H9 (cell line): ENCODE results near the gene KDM2B. TPM values are rescaled to one million over a fixed set of nuclear protein-coding genes. Genes with fewer than 3 reads are reported as not detected.

ENCODE experiments used
- DNase-seq: peaks from one replicate; pipeline ENCODE4 v3.0.0-alpha.2; 2017
- H2AFZ ChIP-seq: one replicate; pipeline ENCODE4 v1.6.1; 2013; ENCODE audit warnings: mild to moderate bottlenecking, low read length, control low read depth, moderate library complexity
- H2AK5ac ChIP-seq: 2 replicates; pipeline ENCODE4 v1.6.1; 2013; ENCODE audit warnings: low read length, control low read depth, mixed read lengths; ENCODE audit not compliant: insufficient read length
- H2BK120ac ChIP-seq: one replicate; pipeline ENCODE4 v1.6.1; 2013; ENCODE audit warnings: low read depth, mild to moderate bottlenecking, low read length, control low read depth, inconsistent platforms; ENCODE audit not compliant: poor library complexity, severe bottlenecking
- H2BK12ac ChIP-seq: 2 replicates; pipeline ENCODE4 v1.6.1; 2013; ENCODE audit warnings: low read length, control low read depth, mixed read lengths, low read depth; ENCODE audit not compliant: insufficient read length
- H2BK15ac ChIP-seq: 2 replicates; pipeline ENCODE4 v1.6.1; 2013; ENCODE audit warnings: low read depth, low read length, control low read depth
- H2BK20ac ChIP-seq: one replicate; pipeline ENCODE4 v1.6.1; 2013; ENCODE audit warnings: low read depth, mild to moderate bottlenecking, low read length, control low read depth, inconsistent platforms; ENCODE audit not compliant: poor library complexity, severe bottlenecking
- H2BK5ac ChIP-seq: 2 replicates; pipeline ENCODE4 v1.6.1; 2013; ENCODE audit warnings: low read length, control low read depth, mixed read lengths; ENCODE audit not compliant: insufficient read length
- H3K14ac ChIP-seq: 2 replicates; pipeline ENCODE4 v1.6.1; 2013; ENCODE audit warnings: low read length, control low read depth; ENCODE audit not compliant: insufficient read depth
- H3K18ac ChIP-seq: 2 replicates; pipeline ENCODE4 v1.6.1; 2013; ENCODE audit warnings: low read depth, mild to moderate bottlenecking, mixed read lengths, low read length, control low read depth; ENCODE audit not compliant: insufficient read length
- H3K23ac ChIP-seq: 2 replicates; pipeline ENCODE4 v1.6.1; 2013; ENCODE audit warnings: low read length, control low read depth, mixed read lengths, low read depth; ENCODE audit not compliant: insufficient read length
- H3K23me2 ChIP-seq: 2 replicates; pipeline ENCODE4 v1.6.1; 2013; ENCODE audit warnings: low read depth, mild to moderate bottlenecking, mixed read lengths, low read length, control low read depth; ENCODE audit not compliant: insufficient read length, poor library complexity, severe bottlenecking
- H3K27ac ChIP-seq: 2 replicates; pipeline ENCODE4 v1.5.1; 2013; ENCODE audit warnings: low read length, control low read depth, mixed read lengths, low read depth; ENCODE audit not compliant: insufficient read length
- H3K27me3 ChIP-seq: 2 replicates; pipeline ENCODE4 v1.6.1; 2013; ENCODE audit warnings: low read length, control low read depth, inconsistent platforms; ENCODE audit not compliant: insufficient read depth
- H3K4ac ChIP-seq: 2 replicates; pipeline ENCODE4 v1.6.1; 2013; ENCODE audit warnings: low read depth, mild to moderate bottlenecking, control low read depth, inconsistent platforms, low read length, moderate library complexity
- H3K4me1 ChIP-seq: 2 replicates; pipeline ENCODE4 v1.6.1; 2013; ENCODE audit warnings: low read length, control low read depth, inconsistent platforms; ENCODE audit not compliant: insufficient read depth
- H3K4me2 ChIP-seq: 2 replicates; pipeline ENCODE4 v1.6.1; 2013; ENCODE audit warnings: low read length, control low read depth, mixed read lengths; ENCODE audit not compliant: insufficient read length, insufficient read depth
- H3K56ac ChIP-seq: 2 replicates; pipeline ENCODE4 v1.6.1; 2013; ENCODE audit warnings: low read depth, mild to moderate bottlenecking, mixed read lengths, low read length, control low read depth; ENCODE audit not compliant: insufficient read length
- H3K79me1 ChIP-seq: 2 replicates; pipeline ENCODE4 v1.6.1; 2013; ENCODE audit warnings: low read depth, mild to moderate bottlenecking, moderate library complexity, low read length, control low read depth, inconsistent platforms; ENCODE audit not compliant: insufficient read depth, poor library complexity, severe bottlenecking
- H3K79me2 ChIP-seq: 2 replicates; pipeline ENCODE4 v1.6.1; 2013; ENCODE audit warnings: low read length, control low read depth, inconsistent platforms; ENCODE audit not compliant: insufficient read depth
- H3K9ac ChIP-seq: 2 replicates; pipeline ENCODE4 v1.6.1; 2013; ENCODE audit warnings: low read length, control low read depth, mixed read lengths; ENCODE audit not compliant: insufficient read length; ENCODE audit errors: extremely low read depth
- H3K9me3 ChIP-seq: one replicate; pipeline ENCODE4 v1.6.1; 2013; ENCODE audit warnings: low read depth, low read length, inconsistent platforms; ENCODE audit not compliant: control insufficient read depth
- H3T11ph ChIP-seq: one replicate; pipeline ENCODE4 v1.6.1; 2013; ENCODE audit warnings: mild to moderate bottlenecking, low read length, control low read depth, inconsistent platforms
- H4K20me1 ChIP-seq: one replicate; pipeline ENCODE4 v1.6.1; 2013; ENCODE audit not compliant: control insufficient read depth, insufficient read length, insufficient read depth
- H4K5ac ChIP-seq: 2 replicates; pipeline ENCODE4 v1.6.1; 2013; ENCODE audit warnings: low read depth, mild to moderate bottlenecking, mixed read lengths, low read length, control low read depth; ENCODE audit not compliant: insufficient read length
- H4K8ac ChIP-seq: replicated peaks from 2 replicates; pipeline ENCODE4 v1.6.1; 2013; ENCODE audit warnings: low read length, control low read depth, mixed read lengths, low read depth; ENCODE audit not compliant: insufficient read length
- H4K91ac ChIP-seq: 2 replicates; pipeline ENCODE4 v1.6.1; 2013; ENCODE audit warnings: low read depth, mild to moderate bottlenecking, moderate library complexity, mixed read lengths, low read length, control low read depth; ENCODE audit not compliant: insufficient read length
- H3K27ac Mint-ChIP-seq, 3 experiments: 2 replicates in 2 of 3; 3 replicates in 1 of 3; pipeline ENCODE4 v1.8.0; 2020 to 2021; ENCODE audit warnings: mixed read lengths in 3 of 3, mild to moderate bottlenecking in 1 of 3, moderate library complexity in 1 of 3
- H3K27me3 Mint-ChIP-seq: 2 replicates; pipeline ENCODE4 v1.8.0; 2021; ENCODE audit warnings: low read depth, mild to moderate bottlenecking, moderate library complexity, mixed read lengths
- H3K36me3 Mint-ChIP-seq, 3 experiments: 2 replicates in 2 of 3; 3 replicates in 1 of 3; pipeline ENCODE4 v1.8.0; 2020 to 2021; ENCODE audit warnings: low read depth in 3 of 3, mixed read lengths in 3 of 3; ENCODE audit not compliant: insufficient read depth in 1 of 3
- H3K4me1 Mint-ChIP-seq, 2 experiments: 2 replicates each; pipeline ENCODE4 v1.8.0; 2020; ENCODE audit warnings: mixed read lengths in 2 of 2
- H3K4me3 Mint-ChIP-seq, 2 experiments: 2 replicates in 1 of 2; 3 replicates in 1 of 2; pipeline ENCODE4 v1.8.0; 2020 to 2021; ENCODE audit warnings: mild to moderate bottlenecking in 2 of 2, mixed read lengths in 2 of 2, moderate library complexity in 1 of 2
- H3K9me3 Mint-ChIP-seq, 2 experiments: 2 replicates in 1 of 2; 3 replicates in 1 of 2; pipeline ENCODE4 v1.8.0; 2020; ENCODE audit warnings: mild to moderate bottlenecking in 2 of 2, mixed read lengths in 2 of 2, moderate library complexity in 1 of 2
- WGBS: extraction: QIAGEN DNeasy Blood & Tissue Kit; methylation state at CpG from one replicate; pipeline ENCODE4 v1.1.7; 2013; ENCODE audit warnings: missing lambda C conversion rate, low lambda C conversion rate, mixed read lengths; ENCODE audit not compliant: insufficient read length; ENCODE audit errors: extremely low coverage; 5-methylcytosine and 5-hydroxymethylcytosine counted together
- total RNA-seq: library from RNA; stranded (reverse); gene quantifications from 2 replicates; pipeline ENCODE4 v1.2.1, GENCODE V29; 2021
- TF ChIP-seq, protein P1 (sequence below): fragments of 200-600 bp; sonication (generic); conservative IDR thresholded peaks from 3 replicates; pipeline ENCODE4 v1.8.0; 2021; ENCODE audit warnings: antibody characterized with exemption, mild to moderate bottlenecking

The KDM2B gene
- total RNA-seq, 1 experiment from 2014 or later = 143 TPM

DNA sequence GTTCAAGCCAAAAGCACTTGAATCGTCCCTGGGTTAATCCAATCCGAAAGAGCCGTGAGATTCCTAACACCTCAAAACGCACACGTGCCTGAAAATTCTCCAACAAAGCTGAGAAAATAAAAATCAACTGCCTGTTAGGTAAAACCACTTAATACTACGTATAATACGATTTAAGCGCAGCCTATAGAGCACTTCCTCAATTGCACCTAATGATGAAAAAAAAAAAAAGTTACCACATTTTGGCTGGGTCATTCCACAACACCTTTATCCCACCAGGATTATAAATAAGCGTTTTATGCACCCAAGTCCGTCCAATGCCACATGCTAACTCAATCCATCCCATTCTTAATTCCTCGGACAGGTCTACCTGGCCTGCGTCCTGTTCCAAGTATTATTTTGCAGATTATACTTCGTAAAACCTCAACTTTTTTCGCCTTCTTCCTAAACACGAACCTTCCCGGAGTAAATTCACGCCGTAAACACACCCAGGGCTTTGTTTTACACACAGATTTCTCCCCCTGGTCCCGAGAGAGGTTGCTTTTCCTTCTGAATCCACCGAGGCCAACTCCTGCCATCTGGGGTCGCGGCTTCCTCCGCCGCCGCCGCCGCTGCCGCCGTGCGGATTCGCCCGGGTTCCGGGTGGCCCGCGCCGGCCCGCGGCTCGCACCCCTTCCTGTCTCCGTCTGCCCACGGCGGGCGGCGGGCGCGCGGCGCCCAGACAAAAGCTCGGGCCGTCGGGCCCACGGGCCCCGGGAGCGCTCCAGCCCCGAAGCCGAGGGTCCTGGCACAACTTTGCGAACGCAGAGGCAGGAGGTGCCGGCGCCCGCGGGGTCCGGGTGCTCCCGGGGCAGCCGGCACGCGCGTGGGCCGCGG, 114.7 kb downstream of the KDM2B start:
- no peak overlapping the region for H4K5ac ChIP-seq
- no peak overlapping the region for H2AFZ ChIP-seq
- H2BK15ac ChIP-seq = no peak overlapping the region
- peaks cover 5% of the 10 kb centered on the region; the same call in 1 of the 2 replicates for H3K4me1 ChIP-seq
- H3T11ph ChIP-seq = no peak overlapping the region
- H2AK5ac ChIP-seq = no peak overlapping the region
- no peak overlapping the region for H3K18ac ChIP-seq
- H3K27ac Mint-ChIP-seq = no peak overlapping the region
- no peak for DNase-seq
- no peak overlapping the region for H3K27ac ChIP-seq
- no peak overlapping the region for H2BK12ac ChIP-seq
- H4K91ac ChIP-seq = no peak overlapping the region
- H3K79me1 ChIP-seq = peaks cover 17% of the 10 kb centered on the region
- no peak overlapping the region for H3K56ac ChIP-seq
- H2BK120ac ChIP-seq = no peak overlapping the region
- no CpG with 5 or more reads among the region's 70 CpGs for WGBS
- H3K4me1 Mint-ChIP-seq = peaks cover 24 to 26% of the 10 kb centered on the region in 2 experiments
- H3K4me3 Mint-ChIP-seq = peak overlapping the region; percentile 81 to 90
- H4K20me1 ChIP-seq = no peaks in the 10 kb centered on the region
- H3K9ac ChIP-seq = peak overlapping the region; percentile 48
- H3K4me2 ChIP-seq = peak overlapping the region; percentile 45
- no peak overlapping the region for H3K23ac ChIP-seq
- H3K4ac ChIP-seq = no peak overlapping the region
- no peak overlapping the region for H2BK5ac ChIP-seq
- TF ChIP-seq, protein P1, sequence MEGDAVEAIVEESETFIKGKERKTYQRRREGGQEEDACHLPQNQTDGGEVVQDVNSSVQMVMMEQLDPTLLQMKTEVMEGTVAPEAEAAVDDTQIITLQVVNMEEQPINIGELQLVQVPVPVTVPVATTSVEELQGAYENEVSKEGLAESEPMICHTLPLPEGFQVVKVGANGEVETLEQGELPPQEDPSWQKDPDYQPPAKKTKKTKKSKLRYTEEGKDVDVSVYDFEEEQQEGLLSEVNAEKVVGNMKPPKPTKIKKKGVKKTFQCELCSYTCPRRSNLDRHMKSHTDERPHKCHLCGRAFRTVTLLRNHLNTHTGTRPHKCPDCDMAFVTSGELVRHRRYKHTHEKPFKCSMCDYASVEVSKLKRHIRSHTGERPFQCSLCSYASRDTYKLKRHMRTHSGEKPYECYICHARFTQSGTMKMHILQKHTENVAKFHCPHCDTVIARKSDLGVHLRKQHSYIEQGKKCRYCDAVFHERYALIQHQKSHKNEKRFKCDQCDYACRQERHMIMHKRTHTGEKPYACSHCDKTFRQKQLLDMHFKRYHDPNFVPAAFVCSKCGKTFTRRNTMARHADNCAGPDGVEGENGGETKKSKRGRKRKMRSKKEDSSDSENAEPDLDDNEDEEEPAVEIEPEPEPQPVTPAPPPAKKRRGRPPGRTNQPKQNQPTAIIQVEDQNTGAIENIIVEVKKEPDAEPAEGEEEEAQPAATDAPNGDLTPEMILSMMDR = no peak
- peaks cover 3 to 8% (median 6%) of the 10 kb centered on the region in 3 experiments; a peak in 6 of 7 replicates for H3K36me3 Mint-ChIP-seq
- H2BK20ac ChIP-seq = no peak overlapping the region
- H3K79me2 ChIP-seq = peaks cover 12% of the 10 kb centered on the region; the same call in 1 of the 2 replicates
- peaks cover 7% of the 10 kb centered on the region for H3K23me2 ChIP-seq
- 0 out of 2 replicates have a peak overlapping the region, but pooled peaks have one; percentile 61 for H3K14ac ChIP-seq
- H3K9me3 Mint-ChIP-seq = peaks cover 0 to 2% of the 10 kb centered on the region in 2 experiments; a peak in 1 of 5 replicates
- no peaks in the 10 kb centered on the region for H3K9me3 ChIP-seq
- H4K8ac ChIP-seq = no peak overlapping the region
- peaks cover 9% of the 10 kb centered on the region for H3K27me3 Mint-ChIP-seq
- H3K27me3 ChIP-seq = no peaks in the 10 kb centered on the region
